HG02852 (cell line): ENCODE data around the gene CEACAM21.

Experiments
- ATAC-seq: cut with Tn5 transposase; IDR thresholded peaks from one replicate; pipeline ENCODE4 v1.9.1; 2021; ENCODE audit warnings: mild to moderate bottlenecking, moderate library complexity; ENCODE audit not compliant: unreplicated experiment

Gene CEACAM21

DNA sequence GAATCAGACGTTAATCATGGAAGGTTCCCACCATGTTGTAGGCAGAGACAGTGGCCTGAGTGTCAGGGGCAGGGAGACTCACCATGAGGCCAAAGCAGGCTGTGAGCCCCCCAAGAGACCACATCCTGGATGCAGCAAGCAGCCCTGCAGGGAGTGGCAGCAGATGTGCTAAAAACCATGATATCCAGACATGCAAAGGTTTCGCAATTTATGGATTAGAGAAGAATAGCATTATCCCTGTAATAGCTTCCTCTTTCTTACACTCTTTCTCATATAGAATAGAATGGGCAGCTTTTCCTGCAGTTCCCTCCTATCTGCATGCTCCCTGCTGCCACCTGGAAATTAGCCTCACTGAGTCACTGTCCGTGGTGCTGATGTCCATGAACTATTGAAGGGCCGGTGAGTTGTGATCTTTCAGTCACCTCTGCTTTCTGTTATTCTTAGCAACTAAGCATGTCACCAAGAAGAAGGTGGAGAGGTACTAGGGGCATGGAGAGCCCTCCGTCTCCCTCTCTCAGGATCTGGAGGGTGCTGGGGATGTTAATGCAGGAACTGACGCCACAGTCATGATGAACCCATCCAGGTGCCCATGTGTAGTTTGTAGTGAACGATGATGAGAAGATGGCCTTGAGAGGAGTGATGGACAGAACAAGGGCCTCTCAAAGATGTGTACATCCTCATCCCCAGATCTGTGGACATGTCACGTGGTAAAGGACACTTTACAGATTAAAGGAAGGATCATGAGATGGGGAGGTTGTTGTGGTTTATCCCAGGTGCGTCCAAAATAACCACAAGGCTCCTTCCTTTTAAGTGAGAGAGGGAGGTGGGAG, 41.0 kb downstream of the CEACAM21 start:
- no peak for ATAC-seq

- no peak for ATAC-seq
Observed at GRCh38 chr19:41617941-41618730, 42.2 kb downstream of the CEACAM21 start.

DNA sequence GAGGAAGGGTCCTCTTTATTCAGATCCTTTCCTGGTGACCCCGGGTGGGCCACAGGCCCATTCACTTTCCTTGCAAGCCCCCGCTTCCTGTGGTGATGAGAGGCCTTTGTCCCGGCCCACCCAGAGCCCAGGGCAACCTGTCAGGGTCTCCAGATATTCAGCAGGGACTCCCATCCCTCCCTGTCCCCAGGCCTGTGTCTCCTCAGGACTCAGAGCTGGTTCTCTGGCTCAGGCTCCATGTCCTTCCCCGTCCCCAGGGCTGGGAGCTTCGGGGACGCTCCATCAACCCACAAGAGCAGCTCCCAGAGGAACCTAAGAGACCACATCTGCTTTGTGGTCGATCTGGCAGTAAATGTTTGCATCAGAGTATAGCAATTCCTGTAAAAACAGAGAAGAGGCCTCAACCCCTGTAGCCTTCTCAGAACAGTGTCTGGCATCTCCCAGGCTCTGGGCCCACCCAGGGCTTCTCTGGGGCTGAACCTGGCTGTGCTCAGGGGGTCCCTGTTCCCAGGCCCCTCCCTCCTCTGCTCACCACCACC, 43.1 kb downstream of the CEACAM21 start:
- no peak for ATAC-seq

DNA sequence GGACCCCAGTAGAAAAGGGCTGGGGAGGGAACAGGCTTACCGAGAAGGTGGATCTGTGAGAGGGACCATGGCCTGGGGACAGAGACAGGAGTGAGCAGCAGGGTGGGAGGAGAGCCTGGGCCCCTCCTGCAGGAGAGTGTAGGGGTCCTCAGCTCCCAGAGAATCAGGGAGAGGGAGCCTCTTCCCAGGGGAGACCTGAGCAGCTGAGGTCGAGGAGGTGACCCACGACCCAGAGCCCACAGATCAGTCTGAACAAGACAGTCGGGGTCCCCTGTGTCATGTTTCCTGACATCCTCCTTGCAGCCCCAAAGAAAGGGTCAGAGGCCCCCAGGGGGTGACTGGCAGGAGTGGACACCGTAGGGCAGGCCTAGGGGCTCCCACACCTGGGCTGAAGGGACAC, 44.2 kb downstream of the CEACAM21 start:
- ATAC-seq = no peak

GRCh38 chr19:41621226-41621625, 45.3 kb downstream of the CEACAM21 start:
- no peak for ATAC-seq

DNA sequence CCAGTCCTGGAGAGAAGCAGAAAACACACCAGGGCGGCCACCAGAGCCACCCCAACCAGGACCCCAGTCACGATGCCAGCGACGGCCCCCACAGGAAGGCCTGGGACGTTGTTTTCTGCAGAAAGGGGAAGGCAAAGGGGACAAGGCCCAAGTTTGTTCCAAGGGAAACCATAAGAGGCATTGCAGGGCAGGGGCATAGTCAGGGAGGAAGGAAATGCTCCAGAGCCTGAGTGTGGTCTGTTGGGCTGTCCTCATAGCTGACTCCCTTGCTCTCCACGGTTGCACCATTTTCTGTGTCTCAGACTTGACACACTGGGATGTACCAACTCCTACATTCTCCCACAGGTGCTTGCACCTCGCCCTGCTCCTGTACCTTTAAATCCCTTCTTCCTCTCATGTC, 45.7 kb downstream of the CEACAM21 start:
- ATAC-seq = no peak

- no peak for ATAC-seq
Observed at GRCh38 chr19:41623360-41623759, 47.4 kb downstream of the CEACAM21 start.

DNA sequence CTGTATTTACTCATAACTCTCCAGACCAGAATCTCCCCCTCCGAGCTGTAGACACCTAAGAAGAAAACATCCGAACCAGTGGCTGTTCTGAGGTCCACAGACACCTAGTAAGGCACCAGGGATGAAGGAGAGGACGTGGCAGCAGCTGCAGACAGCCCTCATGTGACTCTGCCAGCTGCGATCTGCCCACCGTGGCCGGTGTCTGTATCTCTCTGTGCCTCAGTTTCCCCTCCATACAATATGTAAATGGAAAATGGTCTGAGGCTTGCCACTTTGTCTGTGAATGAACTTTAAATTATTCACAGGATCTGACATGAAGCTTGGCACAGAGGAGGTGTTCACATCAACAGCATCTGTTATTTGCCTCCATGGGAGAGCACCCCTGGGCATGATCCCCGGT, 48.5 kb downstream of the CEACAM21 start:
- ATAC-seq = no peak

DNA sequence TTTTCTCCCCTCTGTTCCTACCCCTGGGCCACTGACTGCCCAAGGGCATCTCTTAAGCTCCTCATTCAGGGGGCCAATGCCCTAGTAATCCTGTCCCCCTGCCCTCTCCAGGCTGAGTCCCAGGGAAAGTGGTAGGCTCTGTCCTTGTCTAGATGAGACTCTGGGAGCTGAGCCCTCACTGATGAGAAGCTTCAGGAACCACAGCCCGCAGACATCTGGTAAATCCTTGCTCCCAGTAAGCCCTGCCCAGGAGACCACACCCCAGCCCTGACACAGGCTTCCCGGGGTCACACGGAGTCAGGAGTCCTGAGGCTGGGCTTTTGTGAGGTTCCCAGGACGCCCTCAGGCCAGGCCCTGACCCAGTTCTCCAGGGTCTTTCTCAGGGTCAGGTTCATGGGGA, 49.0 kb downstream of the CEACAM21 start:
- no peak for ATAC-seq

GRCh38 chr19:41626278-41626677, 50.3 kb downstream of the CEACAM21 start:
- ATAC-seq = no peak

DNA sequence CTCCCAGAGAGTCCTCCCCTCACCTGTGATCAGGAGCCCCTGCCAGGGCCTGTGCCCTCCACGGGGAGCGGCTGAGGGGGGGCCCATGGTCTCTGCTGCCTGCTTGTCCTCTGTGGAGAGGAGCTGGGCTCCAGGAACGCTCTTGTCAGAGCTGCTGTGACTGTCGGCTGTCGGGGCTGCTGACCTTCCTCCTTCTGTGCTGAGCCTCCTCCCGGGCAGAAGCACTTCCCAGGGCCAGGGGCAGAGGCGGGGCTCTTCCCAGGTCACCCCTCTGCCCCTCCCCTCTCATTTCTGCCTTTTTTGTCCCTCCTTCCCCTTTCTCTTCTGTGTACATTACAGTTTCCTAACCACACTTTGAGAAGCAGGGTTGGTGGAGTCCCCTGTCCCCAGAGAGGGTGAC, 50.9 kb downstream of the CEACAM21 start, which contains the start of gene CEACAM4:
CEACAM4 (minus strand) TSS at position 198 of the 400 bp plus-strand sequence; CDS start at position 87, 111 bp downstream.
- ATAC-seq = no peak

DNA sequence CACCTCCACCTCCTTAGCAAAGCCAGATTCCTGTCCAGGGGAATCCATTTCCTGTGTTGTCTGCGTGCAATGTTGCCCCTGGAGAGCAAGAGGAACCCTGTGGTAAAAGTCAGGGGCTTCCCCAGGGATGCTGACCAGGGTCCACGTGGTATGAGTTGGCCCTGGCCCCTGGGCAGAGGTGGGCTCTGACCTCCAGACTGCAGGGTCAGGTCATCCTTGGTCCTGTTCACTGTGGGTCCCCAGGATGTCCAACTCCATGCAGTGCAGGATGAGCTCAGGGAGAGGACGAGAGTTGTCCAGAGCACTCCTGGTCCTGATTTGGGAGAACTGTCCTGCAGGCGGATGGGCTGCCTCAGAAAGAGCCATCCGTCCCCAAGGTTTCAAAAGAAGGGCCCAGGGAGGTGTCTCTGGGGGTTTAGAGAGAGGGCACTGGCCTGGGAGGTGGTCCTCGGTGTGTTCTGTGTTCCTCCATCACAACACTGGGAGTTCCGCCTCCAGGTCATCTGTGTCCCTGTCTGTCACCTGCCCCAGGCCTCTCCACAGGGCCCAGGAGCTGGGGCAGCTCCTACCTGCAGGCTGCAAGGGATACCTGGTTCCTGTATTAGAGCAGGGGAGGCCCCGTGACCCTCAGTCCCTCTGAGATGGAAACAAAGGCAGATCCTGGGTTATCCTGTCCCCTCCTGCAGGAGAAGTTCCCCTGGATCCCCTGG, 52.2 kb downstream of the CEACAM21 start:
- ATAC-seq = no peak
